GM18508 (cell line): Measurements from ENCODE around the gene CYP17A1.
"Not testable (repeated sequence)": the region's sequence is repeated elsewhere in the genome, so short reads cannot be mapped to it uniquely, and the experiment has no call there.

ENCODE experiments used
- ATAC-seq: cut with Tn5 transposase; IDR thresholded peaks from one replicate; pipeline ENCODE4 v1.9.1; 2021; ENCODE audit warnings: moderate number of reproducible peaks; ENCODE audit not compliant: insufficient read depth, unreplicated experiment

Gene CYP17A1

GRCh38 chr10:102838276-102838927 lies 1.2 kb upstream of the CYP17A1 start:
- not testable (repeated sequence) for ATAC-seq

DNA sequence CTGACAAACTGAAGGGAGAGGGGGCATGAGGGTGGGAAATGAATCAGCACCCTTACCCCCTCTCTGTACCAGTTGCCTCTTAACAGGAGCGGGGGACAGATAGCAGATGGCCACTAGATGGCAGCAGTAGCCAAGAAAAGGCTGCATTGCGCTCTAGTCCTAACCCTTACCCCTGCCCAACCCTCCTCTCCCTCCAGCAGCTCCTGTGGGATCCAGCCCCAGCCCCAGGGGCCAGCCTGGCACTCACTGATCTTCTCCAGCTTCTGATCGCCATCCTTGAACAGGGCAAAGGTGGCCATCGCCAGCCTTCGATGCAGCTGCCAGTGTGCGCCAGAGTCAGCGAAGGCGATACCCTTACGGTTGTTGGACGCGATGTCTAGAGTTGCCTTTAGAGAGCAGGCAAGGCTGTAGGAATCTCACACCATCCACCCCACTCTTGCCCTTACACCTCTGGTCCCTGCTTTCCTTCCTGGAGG lies 2.2 kb downstream of the CYP17A1 start:
- no peak for ATAC-seq

DNA sequence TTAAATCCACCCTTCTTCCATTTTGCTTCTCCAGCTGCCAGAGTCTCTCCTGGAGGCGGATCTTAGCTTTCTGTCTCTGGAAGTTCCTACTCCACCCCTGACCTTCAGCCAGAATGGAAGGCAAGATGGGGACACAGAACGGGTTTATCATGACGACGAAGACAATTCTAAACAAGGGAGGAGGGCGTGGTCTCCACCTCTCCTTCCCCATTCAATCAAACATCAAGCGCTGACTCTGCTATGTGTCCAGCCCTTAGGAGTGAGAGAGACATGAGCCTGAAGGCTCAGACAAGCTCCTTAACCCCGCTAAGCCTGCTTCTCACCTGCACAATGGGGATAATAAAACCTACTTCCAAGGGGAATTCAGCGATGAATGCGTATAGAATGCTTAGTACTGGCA lies 3.1 kb downstream of the CYP17A1 start:
- ATAC-seq, result no peak

DNA sequence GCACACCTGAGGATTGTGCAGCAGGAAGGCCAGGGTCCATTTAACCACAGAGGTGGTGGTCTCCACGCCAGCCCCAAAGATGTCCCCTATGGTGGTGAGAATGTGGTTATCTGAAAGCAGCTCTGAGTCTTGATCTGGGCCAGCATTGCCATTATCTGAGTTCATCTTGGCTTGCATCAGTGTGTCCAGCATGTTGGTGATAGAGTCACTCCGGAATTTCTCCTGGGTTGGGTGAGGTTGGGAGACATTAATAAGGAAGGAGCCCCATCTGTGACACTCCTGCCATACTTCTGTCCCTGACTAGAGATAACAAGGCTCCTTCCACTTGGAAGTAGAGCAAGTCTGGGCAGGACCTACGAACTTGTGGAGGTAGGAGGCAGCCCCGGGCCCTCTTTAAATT lies 4.2 kb downstream of the CYP17A1 start:
- ATAC-seq, result no peak

DNA sequence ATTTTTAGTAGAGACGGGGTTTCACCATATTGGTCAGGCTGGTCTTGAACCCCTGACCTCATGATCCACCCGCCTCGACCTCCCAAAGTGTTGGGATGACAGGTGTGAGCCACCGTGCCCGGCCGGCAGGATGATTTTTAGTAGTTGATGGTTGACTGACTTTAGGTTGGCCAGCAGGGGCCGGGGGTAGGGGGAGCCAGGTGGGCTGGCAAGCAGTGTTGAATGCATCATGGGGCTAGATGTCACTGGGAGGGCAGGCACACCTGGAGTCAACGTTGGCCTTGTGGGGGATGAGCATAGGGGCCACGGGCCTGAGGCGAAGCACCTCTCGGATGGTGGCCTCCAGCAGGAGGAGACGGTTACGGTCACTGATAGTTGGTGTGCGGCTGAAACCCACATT lies 5.0 kb downstream of the CYP17A1 start:
- ATAC-seq, result no peak

DNA sequence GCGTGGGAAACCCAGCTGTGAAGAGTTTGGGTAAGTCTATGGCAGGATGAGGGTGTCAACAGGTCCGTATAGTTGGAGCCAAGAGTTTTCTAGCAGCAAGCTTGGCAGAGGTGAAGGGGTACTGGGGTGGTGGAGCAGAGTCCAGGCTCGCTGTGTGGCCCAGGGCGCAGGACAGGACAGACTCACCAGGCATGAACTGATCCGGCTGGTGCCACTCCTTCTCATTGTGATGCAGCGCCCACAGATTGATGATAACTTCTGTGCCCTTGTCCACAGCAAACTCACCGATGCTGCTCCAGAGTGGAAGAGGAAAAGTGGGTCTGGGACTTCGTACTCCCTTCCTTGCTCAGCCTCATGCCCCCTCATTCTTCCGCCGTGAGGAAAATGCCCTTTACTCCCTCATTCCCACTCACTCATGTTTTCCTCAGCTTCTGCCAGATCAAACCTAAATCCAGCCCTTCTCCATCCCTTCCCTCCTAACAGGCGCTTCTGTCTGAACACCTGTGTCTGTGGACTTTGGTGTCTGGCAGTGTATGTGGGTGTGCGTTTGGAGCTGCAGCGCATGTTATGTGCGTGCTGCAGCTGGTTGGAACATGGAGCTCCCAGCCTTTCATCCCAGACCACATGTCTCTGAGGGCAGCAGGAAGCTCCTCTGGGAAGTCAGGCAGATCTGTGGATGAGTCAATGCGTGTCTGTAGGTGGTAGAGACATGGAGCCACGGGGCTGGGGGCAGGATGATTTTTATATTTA lies 5.7 kb downstream of the CYP17A1 start:
- ATAC-seq, result no peak

DNA sequence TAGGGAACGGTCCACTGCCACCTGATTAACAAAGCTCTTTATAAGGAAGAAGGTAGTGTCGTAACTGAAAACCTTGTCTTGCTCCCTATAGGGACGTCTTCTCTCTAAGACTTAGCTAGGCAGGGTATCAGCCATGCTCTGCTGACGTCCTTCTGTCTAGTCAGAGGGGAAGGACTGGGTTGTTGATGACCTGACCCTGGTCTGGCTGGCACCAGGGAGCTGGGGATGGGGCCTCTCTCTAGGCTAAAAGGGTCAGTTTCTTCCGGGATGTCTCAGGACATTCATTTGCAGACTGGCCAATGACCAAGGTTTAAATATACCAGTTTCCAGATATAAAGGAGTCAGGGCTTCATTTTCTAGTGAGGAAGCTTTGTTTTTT lies 9.6 kb downstream of the CYP17A1 start:
- no peak for ATAC-seq

GRCh38 chr10:102826148-102826796 lies 10.9 kb downstream of the CYP17A1 start:
- no peak for ATAC-seq

GRCh38 chr10:102824664-102825063 lies 12.5 kb downstream of the CYP17A1 start:
- ATAC-seq, result no peak

DNA sequence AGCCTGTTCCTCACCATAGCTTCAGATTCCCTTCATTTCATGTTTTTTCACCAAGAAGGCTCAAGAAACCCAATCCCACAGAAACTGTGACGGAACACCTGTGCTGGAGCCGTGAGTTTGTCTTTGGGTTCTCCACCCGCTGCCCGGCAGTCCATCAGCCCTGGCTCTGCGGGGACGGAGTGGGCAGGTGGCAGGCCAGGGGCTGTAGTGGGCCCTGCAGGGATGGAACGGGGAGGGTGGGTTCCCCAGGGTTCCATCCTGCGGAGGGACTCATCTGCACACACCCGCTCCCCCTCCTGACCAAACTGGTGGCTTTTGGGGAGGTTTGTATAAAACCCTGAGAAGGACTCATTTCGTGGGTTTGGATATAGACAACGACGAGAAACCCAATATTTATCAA lies 15.0 kb downstream of the CYP17A1 start:
- ATAC-seq, result no peak

- not testable (repeated sequence) for ATAC-seq
Observed at GRCh38 chr10:102820008-102820407, 17.2 kb downstream of the CYP17A1 start.

GRCh38 chr10:102819054-102819453 lies 18.2 kb downstream of the CYP17A1 start:
- ATAC-seq, result no peak

DNA sequence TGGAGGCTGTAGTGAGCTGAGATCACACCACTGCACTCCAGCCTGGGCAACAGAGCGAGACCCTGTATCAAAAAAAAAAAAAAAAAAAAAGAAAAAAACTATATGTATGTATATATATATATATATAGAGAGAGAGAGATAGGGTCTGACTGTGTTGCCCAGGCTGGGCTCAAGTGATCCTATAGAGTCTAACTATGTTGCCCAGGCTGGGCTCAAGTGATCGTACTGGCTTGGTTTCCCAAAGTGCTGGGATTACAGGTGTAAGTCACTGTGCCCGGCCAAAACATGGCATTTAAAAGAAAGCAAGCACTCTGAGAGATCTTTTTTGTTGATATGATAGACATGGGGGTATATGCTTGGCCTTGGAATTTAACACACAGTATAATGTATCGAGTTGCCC lies 20.0 kb downstream of the CYP17A1 start:
- ATAC-seq, result no peak

DNA sequence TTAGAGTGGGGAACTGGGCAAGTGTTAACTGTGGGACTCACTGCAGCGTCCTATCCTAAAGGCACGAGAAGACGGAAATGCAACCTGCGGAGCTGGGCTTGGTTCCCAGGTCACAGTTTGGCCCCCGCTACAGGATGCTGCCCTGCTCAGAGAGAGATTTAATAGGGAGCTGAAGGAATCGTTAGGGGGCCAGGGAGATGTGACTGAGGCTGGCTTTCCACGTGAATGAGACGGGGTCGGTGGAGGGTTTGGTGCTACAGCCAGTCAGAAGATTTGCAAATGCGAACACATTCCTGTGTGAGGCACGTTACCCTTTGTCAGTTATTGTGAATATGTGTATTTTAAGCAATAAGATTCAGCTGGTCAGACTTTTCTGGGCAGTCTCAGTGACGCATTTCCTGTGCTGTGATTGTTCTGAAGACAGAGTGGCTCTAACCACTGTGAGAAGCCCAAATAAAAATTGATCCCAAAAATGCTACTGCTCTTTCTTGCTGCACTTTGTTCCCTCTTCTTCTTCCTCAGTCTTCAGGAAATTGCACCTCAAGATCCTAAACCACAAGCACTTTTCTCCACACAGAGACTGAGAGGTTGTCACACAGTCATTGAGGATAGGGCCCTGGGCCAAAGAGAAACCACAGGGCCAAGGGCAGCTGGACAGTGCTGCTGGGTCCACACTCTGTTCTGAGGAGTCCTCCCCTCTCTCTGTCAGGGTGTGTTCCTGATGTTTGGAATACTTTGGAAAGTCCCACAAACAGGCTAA lies 21.2 kb downstream of the CYP17A1 start:
- ATAC-seq, result no peak

GRCh38 chr10:102814873-102815661 lies 22.1 kb downstream of the CYP17A1 start:
- no peak for ATAC-seq

DNA sequence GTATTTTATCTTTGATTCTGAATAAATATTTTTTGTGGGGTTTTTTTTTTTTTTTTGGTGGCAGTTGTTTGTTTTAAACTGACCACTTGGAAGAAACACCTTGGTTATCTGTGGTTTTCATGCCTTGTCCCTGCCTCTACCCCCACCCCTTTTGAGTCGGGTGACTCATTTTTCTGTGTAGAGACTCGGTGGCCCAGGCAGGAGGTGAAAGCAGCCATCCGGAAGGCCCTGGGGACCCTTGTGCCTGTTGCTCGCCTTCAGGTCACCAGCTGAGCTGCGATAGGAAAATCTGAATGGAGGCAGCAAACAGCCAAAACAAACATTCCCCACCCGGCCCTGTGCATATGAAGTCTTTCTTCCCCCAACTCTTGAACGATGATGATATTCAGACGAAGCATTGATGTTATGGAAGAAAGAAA lies 22.8 kb downstream of the CYP17A1 start:
- ATAC-seq, result no peak

DNA sequence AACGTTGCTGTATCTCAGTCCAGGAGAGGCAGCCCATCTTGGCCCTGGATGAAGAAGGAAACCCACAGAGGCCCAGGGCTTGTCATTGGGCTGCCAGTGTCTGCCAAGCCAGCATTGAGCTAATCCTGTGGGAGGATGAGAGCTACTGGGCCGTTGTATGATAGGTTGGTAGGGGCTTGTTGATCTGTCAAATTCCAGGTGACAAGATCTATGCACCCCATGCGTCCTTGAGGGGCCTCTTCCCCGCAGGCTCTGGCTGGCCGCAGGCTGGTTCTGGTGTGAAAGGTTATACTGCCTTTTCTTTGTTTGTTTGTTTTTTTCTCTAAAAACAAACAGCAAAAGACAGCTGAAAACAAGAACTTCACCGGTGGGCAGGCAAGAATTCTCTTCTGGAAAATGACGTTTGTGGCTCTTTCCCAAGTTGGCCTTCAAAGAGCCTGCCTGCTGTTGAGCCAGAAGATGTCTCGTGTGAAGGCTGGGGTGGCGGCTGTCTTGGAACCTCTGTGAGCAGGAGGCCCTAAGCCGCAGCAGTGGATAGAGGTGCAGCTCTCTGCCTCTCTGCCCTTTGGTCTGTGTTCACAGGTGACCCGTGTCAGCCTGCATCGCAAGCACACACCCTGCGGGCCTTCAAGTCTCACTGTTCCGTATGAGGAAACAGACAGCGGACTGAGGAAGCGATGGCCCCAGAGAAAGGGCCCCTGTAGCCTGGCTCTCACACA lies 23.3 kb downstream of the CYP17A1 start:
- ATAC-seq, result no peak

GRCh38 chr10:102813017-102813541 lies 24.1 kb downstream of the CYP17A1 start:
- ATAC-seq, result no peak

DNA sequence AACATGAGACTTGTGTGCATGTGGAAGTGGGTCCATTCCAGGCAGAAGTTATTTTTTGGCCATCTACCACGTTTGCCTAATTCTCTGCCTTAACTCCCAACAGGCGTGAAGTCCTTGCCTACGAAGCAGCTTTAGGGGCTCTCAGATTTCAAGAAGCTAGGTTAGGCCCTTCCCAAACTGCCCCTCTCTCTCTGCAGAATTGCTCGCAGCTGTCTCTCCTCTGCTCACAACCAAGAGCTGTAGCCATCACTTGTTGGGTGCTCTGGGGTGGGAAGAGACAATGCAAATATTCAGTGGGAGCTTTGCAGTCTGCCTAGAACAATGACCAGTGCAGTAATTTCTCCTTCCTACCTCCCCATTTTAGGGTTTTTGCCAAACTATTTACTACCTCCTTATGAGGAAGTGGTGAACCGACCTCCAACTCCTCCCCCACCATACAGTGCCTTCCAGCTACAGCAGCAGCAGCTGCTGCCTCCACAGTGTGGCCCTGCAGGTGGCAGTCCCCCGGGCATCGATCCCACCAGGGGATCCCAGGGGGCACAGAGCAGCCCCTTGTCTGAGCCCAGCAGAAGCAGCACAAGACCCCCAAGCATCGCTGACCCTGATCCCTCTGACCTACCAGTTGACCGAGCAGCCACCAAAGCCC lies 24.9 kb downstream of the CYP17A1 start:
- ATAC-seq, result no peak
